NCI-H82 treated with DMSO at 0.1 percent for 48 hours (cell line): ENCODE data around the gene SLC5A5.
"Not testable (repeated sequence)": the region's sequence is repeated elsewhere in the genome, so short reads cannot be mapped to it uniquely, and the experiment has no call there.

Experiments used
- DNase-seq: peaks from one replicate; lab custom pipeline; 2025; ENCODE audit not compliant: unreplicated experiment; lab: John Stamatoyannopoulos, UW

Gene SLC5A5

GRCh38 chr19:17871032-17871877 is 490 bp upstream of the SLC5A5 start:
- DNase-seq: no peak

GRCh38 chr19:17872251-17873001 is 681 bp downstream of the SLC5A5 start:
- no peak for DNase-seq

- peak; percentile 81 for DNase-seq
Observed at GRCh38 chr19:17873786-17874757, 2.3 kb downstream of the SLC5A5 start.

- DNase-seq: no peak
Observed at GRCh38 chr19:17874758-17875135, 3.0 kb downstream of the SLC5A5 start.

- DNase-seq: no peak
Observed at GRCh38 chr19:17877696-17878095, 6.0 kb downstream of the SLC5A5 start.

- no peak for DNase-seq
Observed at GRCh38 chr19:17879466-17879865, 7.7 kb downstream of the SLC5A5 start.

- DNase-seq: no peak
Observed at GRCh38 chr19:17881701-17882100, 10.0 kb downstream of the SLC5A5 start.

GRCh38 chr19:17883627-17884410 is 12.1 kb downstream of the SLC5A5 start:
- peak; percentile 57 for DNase-seq

- no peak for DNase-seq
Observed at GRCh38 chr19:17886515-17886914, 14.8 kb downstream of the SLC5A5 start.

GRCh38 chr19:17887221-17887620 is 15.5 kb downstream of the SLC5A5 start:
- DNase-seq: not testable (repeated sequence)

- no peak for DNase-seq
Observed at GRCh38 chr19:17888260-17888659, 16.5 kb downstream of the SLC5A5 start.

GRCh38 chr19:17889609-17890214 is 18.0 kb downstream of the SLC5A5 start:
- no peak for DNase-seq

GRCh38 chr19:17893766-17894165 is 22.0 kb downstream of the SLC5A5 start:
- DNase-seq: no peak

GRCh38 chr19:17902701-17903100 is 31.0 kb downstream of the SLC5A5 start:
- peak; percentile 44 for DNase-seq

- no peak for DNase-seq
Observed at GRCh38 chr19:17908244-17908643, 36.5 kb downstream of the SLC5A5 start.

- DNase-seq: no peak
Observed at GRCh38 chr19:17909003-17909732, 37.4 kb downstream of the SLC5A5 start.

- no peak for DNase-seq
Observed at GRCh38 chr19:17910791-17911360, 39.1 kb downstream of the SLC5A5 start.

- DNase-seq: no peak
Observed at GRCh38 chr19:17915940-17916593, 44.3 kb downstream of the SLC5A5 start.
